SK-N-SH (cell line): Measurements from ENCODE around the gene LATS2. TPM values are rescaled to one million over a fixed set of nuclear protein-coding genes. Genes with fewer than 3 reads are reported as not detected.

Source experiments
- CTCF ChIA-PET: fragments of 300-600, 350-600 bp; formaldehyde crosslinking; extraction: SDS; loops from one replicate; lab custom pipeline; 2021; lab: Yijun Ruan, JAX
- POLR2A ChIA-PET: fragments of 350-600 bp; sonication (Branson Sonifier 250); formaldehyde crosslinking; extraction: SDS; loops from one replicate; lab custom pipeline; 2020; ENCODE audit warnings: antibody characterized with exemption, inconsistent platforms; lab: Yijun Ruan, JAX
- DNase-seq: peaks from one replicate; pipeline ENCODE4 v3.0.0; 2012
- H2AFZ ChIP-seq: fragments of 200-600 bp; sonication (generic); 2 replicates; pipeline ENCODE4 v1.8.1; 2016; ENCODE audit warnings: antibody characterized with exemption, mild to moderate bottlenecking, low read depth
- H3F3A ChIP-seq: fragments of 200-600 bp; sonication (generic); replicated peaks from 2 replicates; pipeline ENCODE3; 2016; ENCODE audit warnings: antibody characterized with exemption, mild to moderate bottlenecking; ENCODE audit not compliant: insufficient read depth
- H3K27ac ChIP-seq, 2 experiments: fragments of 200-500 bp in 1 of 2; fragments of 200-600 bp in 1 of 2; sonication (Bioruptor generic) in 1 of 2; sonication (generic), shearing (Covaris generic) in 1 of 2; 2 replicates each; pipeline versions ENCODE4 v1.5.1 to v1.6.1; 2014 to 2016; ENCODE audit warnings: low read depth in 2 of 2, inconsistent platforms in 1 of 2, low read length in 1 of 2, mild to moderate bottlenecking in 1 of 2, mixed read lengths in 1 of 2
- H3K27me3 ChIP-seq: fragments of 200-600 bp; sonication (generic), shearing (Covaris generic); 2 replicates; pipeline ENCODE4 v1.6.1; 2016; ENCODE audit warnings: mixed run types; ENCODE audit not compliant: insufficient read depth
- H3K36me3 ChIP-seq, 2 experiments: fragments of 200-500 bp in 1 of 2; fragments of 200-600 bp in 1 of 2; sonication (Bioruptor generic) in 1 of 2; sonication (generic) in 1 of 2; replicated peaks in 1 of 2; 2 replicates each; pipeline versions ENCODE3 to v1.5.1; 2014 to 2016; ENCODE audit warnings: low read length in 1 of 2, mild to moderate bottlenecking in 1 of 2; ENCODE audit not compliant: insufficient read depth in 2 of 2, control insufficient read depth in 1 of 2
- H3K4me1 ChIP-seq, 2 experiments: fragments of 200-500 bp in 1 of 2; fragments of 200-600 bp in 1 of 2; sonication (Bioruptor generic) in 1 of 2; sonication (generic), shearing (Covaris generic) in 1 of 2; 2 replicates each; pipeline versions ENCODE4 v1.5.1 to v1.6.1; 2014 to 2016; ENCODE audit warnings: low read depth in 1 of 2, low read length in 1 of 2, mixed run types in 1 of 2; ENCODE audit not compliant: insufficient read depth in 2 of 2, control insufficient read depth in 1 of 2
- H3K4me2 ChIP-seq: fragments of 200-600 bp; sonication (generic), shearing (Covaris generic); 2 replicates; pipeline ENCODE4 v1.6.1; 2017; ENCODE audit warnings: mixed run types
- H3K4me3 ChIP-seq, 2 experiments: fragments of 200-500 bp in 1 of 2; fragments of 200-600 bp in 1 of 2; sonication (Bioruptor generic) in 1 of 2; sonication (generic), shearing (Covaris generic) in 1 of 2; 2 replicates each; pipeline versions ENCODE4 v1.5.1 to v1.8.1; 2014 to 2016; ENCODE audit warnings: low read depth in 2 of 2, inconsistent platforms in 1 of 2, low read length in 1 of 2, mild to moderate bottlenecking in 1 of 2, mixed read lengths in 1 of 2, moderate library complexity in 1 of 2
- H3K79me2 ChIP-seq: fragments of 200-600 bp; sonication (generic); 2 replicates; pipeline ENCODE4 v1.8.1; 2017; ENCODE audit warnings: mild to moderate bottlenecking; ENCODE audit not compliant: insufficient read depth
- H3K9ac ChIP-seq: fragments of 200-600 bp; sonication (generic); 2 replicates; pipeline ENCODE4 v1.6.1; 2017; ENCODE audit warnings: mixed run types
- H3K9me2 ChIP-seq: fragments of 200-600 bp; sonication (generic); 2 replicates; pipeline ENCODE4 v1.6.1; 2017; ENCODE audit warnings: mixed run types
- H3K9me3 ChIP-seq: fragments of 200-600 bp; sonication (generic); 2 replicates; pipeline ENCODE4 v1.6.1; 2017; ENCODE audit warnings: mixed run types, mild to moderate bottlenecking, moderate library complexity
- H4K20me1 ChIP-seq: fragments of 200-600 bp; sonication (generic); 2 replicates; pipeline ENCODE4 v1.6.1; 2017; ENCODE audit warnings: mild to moderate bottlenecking, mixed run types; ENCODE audit not compliant: insufficient read depth
- CTCF ChIP-seq: fragments of 200-600 bp; sonication (generic); IDR thresholded peaks from 2 replicates; pipeline ENCODE4 v1.6.1; 2017; ENCODE audit warnings: antibody characterized with exemption, mild to moderate bottlenecking, moderate library complexity
- EP300 ChIP-seq, 2 experiments: IDR thresholded peaks; 2 replicates each; pipeline versions ENCODE4 v1.4.0 to v1.6.1; 2012; ENCODE audit warnings: borderline replicate concordance in 1 of 2, low read depth in 1 of 2, low read length in 1 of 2
- EZH2phosphoT487 ChIP-seq: fragments of 200-600 bp; sonication (generic); IDR thresholded peaks from 2 replicates; pipeline ENCODE4 v1.6.1; 2017; ENCODE audit warnings: low read depth, mixed run types, mild to moderate bottlenecking, antibody characterized with exemption, moderate library complexity, borderline replicate concordance
- FOXM1 ChIP-seq: IDR thresholded peaks from 2 replicates; pipeline ENCODE4 v1.4.0; 2012; ENCODE audit warnings: low read depth, mild to moderate bottlenecking
- MXI1 ChIP-seq: IDR thresholded peaks from 2 replicates; pipeline ENCODE4 v1.6.1; 2012; ENCODE audit warnings: mild to moderate bottlenecking, low read depth, low read length, improper control_type of control experiment
- NFIC ChIP-seq: IDR thresholded peaks from 2 replicates; pipeline ENCODE4 v1.4.0; 2012; ENCODE audit warnings: borderline replicate concordance
- POLR2AphosphoS5 ChIP-seq: IDR thresholded peaks from 2 replicates; pipeline ENCODE4 v1.6.1; 2012; ENCODE audit warnings: low read depth, low read length
- RAD21 ChIP-seq: IDR thresholded peaks from 2 replicates; pipeline ENCODE4 v1.6.1; 2012; ENCODE audit warnings: mild to moderate bottlenecking, low read length
- RFX5 ChIP-seq: IDR thresholded peaks from 2 replicates; pipeline ENCODE4 v1.6.1; 2012; ENCODE audit warnings: mild to moderate bottlenecking, improper control_type of control experiment, low read length
- RXRA ChIP-seq: IDR thresholded peaks from 2 replicates; pipeline ENCODE4 v1.4.0; 2012; ENCODE audit warnings: low read depth, mild to moderate bottlenecking, borderline replicate concordance
- TAF1 ChIP-seq: IDR thresholded peaks from 2 replicates; pipeline ENCODE4 v1.6.1; 2012; ENCODE audit warnings: low read depth, mild to moderate bottlenecking, low read length, moderate library complexity, borderline replicate concordance
- TCF12 ChIP-seq: IDR thresholded peaks from 2 replicates; pipeline ENCODE4 v1.4.0; 2012
- TEAD4 ChIP-seq: IDR thresholded peaks from 2 replicates; pipeline ENCODE4 v1.4.0; 2012; ENCODE audit warnings: mild to moderate bottlenecking, borderline replicate concordance; ENCODE audit not compliant: insufficient read depth
- WGBS: methylation state at CpG from one replicate; pipeline ENCODE4 v1.1.6; 2017; ENCODE audit warnings: low lambda C conversion rate; 5-methylcytosine and 5-hydroxymethylcytosine counted together
- polyA plus RNA-seq, 3 experiments: library from polyadenylated mRNA; depleted of rRNA; stranded (reverse); fragments of >200 nt; gene quantifications; 2 replicates each; pipeline ENCODE4 v1.2.3, GENCODE V29; 2012
- TF ChIP-seq, protein P1 (sequence below): fragments of 150-350 bp; IDR thresholded peaks from 2 replicates; pipeline ENCODE4 v1.6.1; 2016; ENCODE audit warnings: mild to moderate bottlenecking, low read depth, low read length
- TF ChIP-seq, protein P2 (sequence below): IDR thresholded peaks from 2 replicates; pipeline ENCODE4 v1.4.0; 2012; ENCODE audit warnings: low read depth, borderline replicate concordance
- TF ChIP-seq, protein P3 (sequence below): IDR thresholded peaks from 2 replicates; pipeline ENCODE4 v1.4.0; 2012; ENCODE audit warnings: low read depth
- TF ChIP-seq, protein P4 (sequence below): IDR thresholded peaks from 2 replicates; pipeline ENCODE4 v1.6.1; 2012; ENCODE audit warnings: mild to moderate bottlenecking, low read depth, low read length, moderate library complexity

Gene LATS2
- polyA plus RNA-seq, 1 of the 3 experiments (the other 2 are of a cell fraction): 19.6 TPM

- Histone ChIP-seq H3K9ac (no peak overlapping the region), H2AFZ (no peak overlapping the region), H3K27me3 (no peaks in the 10 kb centered on the region)
- POLR2A ChIA-PET: no interaction called here
- TF ChIP-seq, protein P1, sequence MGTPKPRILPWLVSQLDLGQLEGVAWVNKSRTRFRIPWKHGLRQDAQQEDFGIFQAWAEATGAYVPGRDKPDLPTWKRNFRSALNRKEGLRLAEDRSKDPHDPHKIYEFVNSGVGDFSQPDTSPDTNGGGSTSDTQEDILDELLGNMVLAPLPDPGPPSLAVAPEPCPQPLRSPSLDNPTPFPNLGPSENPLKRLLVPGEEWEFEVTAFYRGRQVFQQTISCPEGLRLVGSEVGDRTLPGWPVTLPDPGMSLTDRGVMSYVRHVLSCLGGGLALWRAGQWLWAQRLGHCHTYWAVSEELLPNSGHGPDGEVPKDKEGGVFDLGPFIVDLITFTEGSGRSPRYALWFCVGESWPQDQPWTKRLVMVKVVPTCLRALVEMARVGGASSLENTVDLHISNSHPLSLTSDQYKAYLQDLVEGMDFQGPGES: no peak
- TF ChIP-seq TAF1 (no peak), TEAD4 (no peak), EP300 (IDR thresholded peaks at IDR 0.05; ENCODE audit: borderline replicate concordance in 1 of 2, low read depth in 1 of 2, low read length in 1 of 2) (no peak), RXRA (no peak), CTCF (no peak), MXI1 (no peak), TCF12 (no peak), POLR2AphosphoS5 (no peak), RFX5 (no peak), RAD21 (no peak), NFIC (no peak), FOXM1 (no peak), EZH2phosphoT487 (no peak)
- TF ChIP-seq, protein P2, sequence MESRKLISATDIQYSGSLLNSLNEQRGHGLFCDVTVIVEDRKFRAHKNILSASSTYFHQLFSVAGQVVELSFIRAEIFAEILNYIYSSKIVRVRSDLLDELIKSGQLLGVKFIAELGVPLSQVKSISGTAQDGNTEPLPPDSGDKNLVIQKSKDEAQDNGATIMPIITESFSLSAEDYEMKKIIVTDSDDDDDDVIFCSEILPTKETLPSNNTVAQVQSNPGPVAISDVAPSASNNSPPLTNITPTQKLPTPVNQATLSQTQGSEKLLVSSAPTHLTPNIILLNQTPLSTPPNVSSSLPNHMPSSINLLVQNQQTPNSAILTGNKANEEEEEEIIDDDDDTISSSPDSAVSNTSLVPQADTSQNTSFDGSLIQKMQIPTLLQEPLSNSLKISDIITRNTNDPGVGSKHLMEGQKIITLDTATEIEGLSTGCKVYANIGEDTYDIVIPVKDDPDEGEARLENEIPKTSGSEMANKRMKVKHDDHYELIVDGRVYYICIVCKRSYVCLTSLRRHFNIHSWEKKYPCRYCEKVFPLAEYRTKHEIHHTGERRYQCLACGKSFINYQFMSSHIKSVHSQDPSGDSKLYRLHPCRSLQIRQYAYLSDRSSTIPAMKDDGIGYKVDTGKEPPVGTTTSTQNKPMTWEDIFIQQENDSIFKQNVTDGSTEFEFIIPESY: no peak
- TF ChIP-seq, protein P3, sequence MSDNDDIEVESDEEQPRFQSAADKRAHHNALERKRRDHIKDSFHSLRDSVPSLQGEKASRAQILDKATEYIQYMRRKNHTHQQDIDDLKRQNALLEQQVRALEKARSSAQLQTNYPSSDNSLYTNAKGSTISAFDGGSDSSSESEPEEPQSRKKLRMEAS: no peak
- TF ChIP-seq, protein P4, sequence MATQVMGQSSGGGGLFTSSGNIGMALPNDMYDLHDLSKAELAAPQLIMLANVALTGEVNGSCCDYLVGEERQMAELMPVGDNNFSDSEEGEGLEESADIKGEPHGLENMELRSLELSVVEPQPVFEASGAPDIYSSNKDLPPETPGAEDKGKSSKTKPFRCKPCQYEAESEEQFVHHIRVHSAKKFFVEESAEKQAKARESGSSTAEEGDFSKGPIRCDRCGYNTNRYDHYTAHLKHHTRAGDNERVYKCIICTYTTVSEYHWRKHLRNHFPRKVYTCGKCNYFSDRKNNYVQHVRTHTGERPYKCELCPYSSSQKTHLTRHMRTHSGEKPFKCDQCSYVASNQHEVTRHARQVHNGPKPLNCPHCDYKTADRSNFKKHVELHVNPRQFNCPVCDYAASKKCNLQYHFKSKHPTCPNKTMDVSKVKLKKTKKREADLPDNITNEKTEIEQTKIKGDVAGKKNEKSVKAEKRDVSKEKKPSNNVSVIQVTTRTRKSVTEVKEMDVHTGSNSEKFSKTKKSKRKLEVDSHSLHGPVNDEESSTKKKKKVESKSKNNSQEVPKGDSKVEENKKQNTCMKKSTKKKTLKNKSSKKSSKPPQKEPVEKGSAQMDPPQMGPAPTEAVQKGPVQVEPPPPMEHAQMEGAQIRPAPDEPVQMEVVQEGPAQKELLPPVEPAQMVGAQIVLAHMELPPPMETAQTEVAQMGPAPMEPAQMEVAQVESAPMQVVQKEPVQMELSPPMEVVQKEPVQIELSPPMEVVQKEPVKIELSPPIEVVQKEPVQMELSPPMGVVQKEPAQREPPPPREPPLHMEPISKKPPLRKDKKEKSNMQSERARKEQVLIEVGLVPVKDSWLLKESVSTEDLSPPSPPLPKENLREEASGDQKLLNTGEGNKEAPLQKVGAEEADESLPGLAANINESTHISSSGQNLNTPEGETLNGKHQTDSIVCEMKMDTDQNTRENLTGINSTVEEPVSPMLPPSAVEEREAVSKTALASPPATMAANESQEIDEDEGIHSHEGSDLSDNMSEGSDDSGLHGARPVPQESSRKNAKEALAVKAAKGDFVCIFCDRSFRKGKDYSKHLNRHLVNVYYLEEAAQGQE: no peak
- TF ChIP-seq, all 33 proteins: peak for 0
- Histone ChIP-seq H3K79me2 (no peaks in the 10 kb centered on the region), H3K4me2 (no peak overlapping the region), H3K9me3 (no peaks in the 10 kb centered on the region), H3K27ac (no peak overlapping the region), H3K9me2 (no peaks in the 10 kb centered on the region), H3K36me3 (no peaks in the 10 kb centered on the region), H4K20me1 (no peaks in the 10 kb centered on the region), H3F3A (no peaks in the 10 kb centered on the region), H3K4me3 (no peak overlapping the region), H3K4me1 (no peaks in the 10 kb centered on the region)
- DNase-seq: no peak
- CTCF ChIA-PET: interaction anchor here (0.7 kb wide), 1 partner anchor 388 kb away, joined by 3 read pairs; no protein-coding TSS in a partner anchor
- WGBS: 76% methylated on average over 3 of the region's 3 CpGs
These were observed 28.4 kb upstream of the LATS2 start for GRCh38 chr13:21089830-21090229.
